CD14-positive monocyte (primary cell): ENCODE measurements around the gene IL18R1. TPM values are rescaled to one million over a fixed set of nuclear protein-coding genes. Genes with fewer than 3 reads are reported as not detected.

Experiments used
- DNase-seq, 3 donors: peaks; one replicate each; pipeline ENCODE4 v3.0.0-alpha.2; 2011 to 2022
- H2AFZ ChIP-seq: 2 replicates; pipeline ENCODE4 v1.6.0; 2012; ENCODE audit warnings: mild to moderate bottlenecking, low read depth, low read length, inconsistent platforms; ENCODE audit not compliant: insufficient read depth, poor library complexity, severe bottlenecking
- H3K27ac ChIP-seq, 2 donors: 1 replicate in 1 of 2; 2 replicates in 1 of 2; pipeline ENCODE4 v1.5.1; 2012 to 2013; ENCODE audit warnings: low read length in 2 of 2, control low read depth in 1 of 2, inconsistent platforms in 1 of 2, low read depth in 1 of 2, mild to moderate bottlenecking in 1 of 2
- H3K27me3 ChIP-seq, 2 donors: one replicate each; pipeline versions ENCODE4 v1.6.0 to v1.6.1; 2011 to 2013; ENCODE audit warnings: low read length in 2 of 2; ENCODE audit not compliant: control insufficient read depth in 2 of 2, insufficient read depth in 2 of 2
- H3K36me3 ChIP-seq, 2 donors: replicated peaks in 1 of 2; 1 replicate in 1 of 2; 2 replicates in 1 of 2; pipeline versions ENCODE4 v1.5.1 to v1.6.1; 2012 to 2013; ENCODE audit warnings: low read length in 2 of 2, control low read depth in 1 of 2, inconsistent platforms in 1 of 2, mild to moderate bottlenecking in 1 of 2; ENCODE audit not compliant: insufficient read depth in 2 of 2, control insufficient read depth in 1 of 2
- H3K4me1 ChIP-seq, 2 donors: 1 replicate in 1 of 2; 2 replicates in 1 of 2; pipeline versions ENCODE4 v1.5.1 to v1.6.1; 2012 to 2013; ENCODE audit warnings: low read length in 2 of 2, control low read depth in 1 of 2, inconsistent platforms in 1 of 2, mild to moderate bottlenecking in 1 of 2, moderate library complexity in 1 of 2; ENCODE audit not compliant: insufficient read depth in 2 of 2, control insufficient read depth in 1 of 2
- H3K4me2 ChIP-seq: replicated peaks from 2 replicates; pipeline ENCODE3; 2012; ENCODE audit warnings: low read length, moderate library complexity, mild to moderate bottlenecking; ENCODE audit not compliant: poor library complexity, severe bottlenecking; ENCODE audit errors: extremely low read depth
- H3K4me3 ChIP-seq, 3 experiments: fragments of 200-600 bp in 1 of 3; sonication (generic) in 1 of 3; replicated peaks in 1 of 3; 1 replicate in 2 of 3; 2 replicates in 1 of 3; pipeline ENCODE4 v1.5.1; 2011 to 2013; ENCODE audit warnings: low read length in 3 of 3, mild to moderate bottlenecking in 3 of 3, control low read depth in 2 of 3, low read depth in 2 of 3, inconsistent platforms in 1 of 3, moderate library complexity in 1 of 3
- H3K79me2 ChIP-seq: 2 replicates; pipeline ENCODE4 v1.6.0; 2012; ENCODE audit warnings: mild to moderate bottlenecking, control low read depth, inconsistent platforms, low read length, moderate library complexity; ENCODE audit not compliant: insufficient read depth
- H3K9ac ChIP-seq: 2 replicates; pipeline ENCODE4 v1.6.0; 2017; ENCODE audit warnings: low read length, mild to moderate bottlenecking; ENCODE audit not compliant: insufficient read depth, poor library complexity, severe bottlenecking
- H3K9me3 ChIP-seq, 2 donors: replicated peaks in 1 of 2; 1 replicate in 1 of 2; 2 replicates in 1 of 2; pipeline versions ENCODE4 v1.5.1 to v1.6.1; 2012 to 2013; ENCODE audit warnings: low read length in 2 of 2, control low read depth in 1 of 2; ENCODE audit not compliant: control insufficient read depth in 1 of 2, insufficient read depth in 1 of 2
- H4K20me1 ChIP-seq: 2 replicates; pipeline ENCODE4 v1.6.0; 2012; ENCODE audit warnings: mild to moderate bottlenecking, low read length, control low read depth, moderate library complexity; ENCODE audit not compliant: insufficient read depth
- H3K27ac Mint-ChIP-seq, 7 donors: one replicate each; pipeline ENCODE4 v1.8.0; 2020; ENCODE audit warnings: mild to moderate bottlenecking in 7 of 7, mixed read lengths in 7 of 7, moderate library complexity in 6 of 7, inconsistent platforms in 2 of 7
- H3K27me3 Mint-ChIP-seq, 3 donors: one replicate each; pipeline ENCODE4 v1.8.0; 2021 to 2022; ENCODE audit warnings: low read depth in 3 of 3, mild to moderate bottlenecking in 3 of 3, mixed read lengths in 3 of 3, moderate library complexity in 3 of 3, inconsistent platforms in 1 of 3
- H3K36me3 Mint-ChIP-seq, 2 donors: one replicate each; pipeline ENCODE4 v1.8.0; 2020; ENCODE audit warnings: mixed read lengths in 2 of 2, inconsistent platforms in 1 of 2, mild to moderate bottlenecking in 1 of 2
- H3K4me1 Mint-ChIP-seq: one replicate; pipeline ENCODE4 v1.8.0; 2020; ENCODE audit warnings: mild to moderate bottlenecking, mixed read lengths
- H3K4me3 Mint-ChIP-seq, 2 donors: one replicate each; pipeline ENCODE4 v1.8.0; 2020; ENCODE audit warnings: mild to moderate bottlenecking in 2 of 2, mixed read lengths in 2 of 2, moderate library complexity in 1 of 2
- H3K9me3 Mint-ChIP-seq, 7 donors: one replicate each; pipeline ENCODE4 v1.8.0; 2020 to 2022; ENCODE audit warnings: mixed read lengths in 7 of 7, mild to moderate bottlenecking in 6 of 7, moderate library complexity in 6 of 7, inconsistent platforms in 2 of 7
- WGBS: methylation state at CpG from one replicate; pipeline ENCODE4 v1.1.5; 2013; ENCODE audit warnings: missing lambda C conversion rate; ENCODE audit not compliant: insufficient coverage; 5-methylcytosine and 5-hydroxymethylcytosine counted together
- intact Hi-C, 2 donors: fragments of 100-400 bp; cut with micrococcal nuclease; formaldehyde crosslinking; loops; one replicate each; pipeline versions ENCODE4 v1.15.0 to v1.15.1; 2023
- polyA plus RNA-seq, 3 donors: library from polyadenylated mRNA; depleted of rRNA in 1 of 3; unstranded in 2 of 3; stranded (reverse) in 1 of 3; fragments of 300-500 nt in 2 of 3; fragments of >200 nt in 1 of 3; fragmentation: Illumina TruSeq in 2 of 3; gene quantifications; 1 replicate in 2 of 3; 2 replicates in 1 of 3; pipeline ENCODE4 v1.2.3, GENCODE V29; 2012 to 2021
- TF ChIP-seq, protein P1 (sequence below): fragments of 200-600 bp; IDR thresholded peaks from one replicate; pipeline ENCODE4 v1.8.0; 2022; ENCODE audit warnings: antibody characterized with exemption, mild to moderate bottlenecking

IL18R1 gene
- polyA plus RNA-seq, 3 donors: 0.03 to 0.15 (median 0.11) TPM

DNA sequence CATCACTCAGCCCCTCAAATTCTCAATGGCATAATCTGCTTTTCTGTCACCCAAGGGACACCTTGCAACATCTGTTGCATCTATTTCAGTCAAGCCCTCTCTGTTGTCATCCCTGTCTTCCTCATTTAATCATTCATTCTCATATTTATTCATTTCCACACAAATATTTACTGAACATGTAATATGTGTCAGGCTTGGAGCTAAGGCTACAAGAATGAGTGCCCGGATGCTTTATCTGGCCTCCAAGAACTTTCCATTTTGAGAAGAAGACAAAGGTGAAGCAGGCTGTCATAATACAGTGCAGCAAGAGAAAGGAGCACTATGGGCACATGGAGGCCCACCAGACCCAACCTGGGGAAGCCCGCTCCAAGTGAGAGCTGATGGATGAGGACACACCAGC is 83.0 kb downstream of the IL18R1 start:
- intact Hi-C loops: no loop called here
- H3K4me1 ChIP-seq: peaks cover 16 to 18% of the 10 kb centered on the region in 2 donors
- Mint-ChIP-seq H3K27ac (no peak overlapping the region), H3K4me1 (peaks cover 21% of the 10 kb centered on the region), H3K27me3 (no peaks in the 10 kb centered on the region), H3K9me3 (no peaks in the 10 kb centered on the region), H3K36me3 (no peaks in the 10 kb centered on the region), H3K4me3 (no peak overlapping the region)
- peak in 1 of 3 donors; percentile 8 for DNase-seq
- no peak overlapping the region for H3K27ac ChIP-seq
- H3K27me3 ChIP-seq: no peaks in the 10 kb centered on the region
- no peak overlapping the region for H3K9ac ChIP-seq
- no peak overlapping the region for H2AFZ ChIP-seq
- no peaks in the 10 kb centered on the region for H3K36me3 ChIP-seq
- H3K79me2 ChIP-seq: no peaks in the 10 kb centered on the region
- no peaks in the 10 kb centered on the region for H3K9me3 ChIP-seq
- TF ChIP-seq, protein P1, sequence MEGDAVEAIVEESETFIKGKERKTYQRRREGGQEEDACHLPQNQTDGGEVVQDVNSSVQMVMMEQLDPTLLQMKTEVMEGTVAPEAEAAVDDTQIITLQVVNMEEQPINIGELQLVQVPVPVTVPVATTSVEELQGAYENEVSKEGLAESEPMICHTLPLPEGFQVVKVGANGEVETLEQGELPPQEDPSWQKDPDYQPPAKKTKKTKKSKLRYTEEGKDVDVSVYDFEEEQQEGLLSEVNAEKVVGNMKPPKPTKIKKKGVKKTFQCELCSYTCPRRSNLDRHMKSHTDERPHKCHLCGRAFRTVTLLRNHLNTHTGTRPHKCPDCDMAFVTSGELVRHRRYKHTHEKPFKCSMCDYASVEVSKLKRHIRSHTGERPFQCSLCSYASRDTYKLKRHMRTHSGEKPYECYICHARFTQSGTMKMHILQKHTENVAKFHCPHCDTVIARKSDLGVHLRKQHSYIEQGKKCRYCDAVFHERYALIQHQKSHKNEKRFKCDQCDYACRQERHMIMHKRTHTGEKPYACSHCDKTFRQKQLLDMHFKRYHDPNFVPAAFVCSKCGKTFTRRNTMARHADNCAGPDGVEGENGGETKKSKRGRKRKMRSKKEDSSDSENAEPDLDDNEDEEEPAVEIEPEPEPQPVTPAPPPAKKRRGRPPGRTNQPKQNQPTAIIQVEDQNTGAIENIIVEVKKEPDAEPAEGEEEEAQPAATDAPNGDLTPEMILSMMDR: no peak
- WGBS: 100% methylated on average over 2 of the region's 2 CpGs
- no peak overlapping the region for H3K4me3 ChIP-seq
- no peak overlapping the region for H3K4me2 ChIP-seq
- H4K20me1 ChIP-seq: no peaks in the 10 kb centered on the region

DNA sequence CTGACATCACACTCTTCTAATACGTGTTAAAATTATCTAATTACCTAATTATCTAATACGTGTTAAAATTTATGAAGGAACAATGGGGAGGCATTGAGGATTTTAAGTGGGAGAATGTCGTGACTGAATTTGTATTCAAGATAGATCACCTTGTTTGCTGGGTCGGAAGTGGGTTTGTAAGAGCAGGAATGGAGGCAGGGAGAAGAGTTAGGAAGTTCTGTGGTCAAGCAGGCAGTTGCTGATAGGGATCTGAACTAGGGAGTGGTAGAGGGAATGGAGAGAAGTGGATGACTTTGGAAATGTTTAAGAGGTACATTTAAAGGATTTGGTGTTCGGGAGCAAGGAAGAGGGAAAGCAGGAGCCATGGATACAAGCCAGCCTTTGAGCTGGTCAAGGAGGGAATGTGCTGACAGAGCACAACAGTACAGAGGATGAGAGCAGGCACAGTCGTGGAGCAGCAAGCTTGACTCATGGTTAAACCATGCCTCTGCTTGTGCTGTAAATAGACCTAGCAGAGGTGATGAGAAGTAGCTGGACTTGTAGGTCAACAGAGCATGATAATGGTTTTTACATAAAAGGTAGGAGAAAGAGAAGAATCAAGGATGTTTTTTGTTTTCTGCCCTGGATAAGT is 83.6 kb downstream of the IL18R1 start:
- TF ChIP-seq, protein P1: no peak
- Histone ChIP-seq H3K9me3 (no peaks in the 10 kb centered on the region), H3K4me1 (peaks cover 16 to 18% of the 10 kb centered on the region in 2 donors), H3K27ac (no peak overlapping the region), H3K36me3 (no peaks in the 10 kb centered on the region), H3K27me3 (peaks cover 0 to 3% of the 10 kb centered on the region in 2 donors), H3K9ac (no peak overlapping the region), H3K4me3 (no peak overlapping the region), H4K20me1 (no peaks in the 10 kb centered on the region), H2AFZ (no peak overlapping the region), H3K79me2 (no peaks in the 10 kb centered on the region), H3K4me2 (no peak overlapping the region)
- Mint-ChIP-seq H3K27me3 (no peaks in the 10 kb centered on the region), H3K27ac (no peak overlapping the region), H3K36me3 (no peaks in the 10 kb centered on the region), H3K4me3 (no peak overlapping the region), H3K4me1 (peaks cover 21% of the 10 kb centered on the region), H3K9me3 (no peaks in the 10 kb centered on the region)
- DNase-seq: no peak
- intact Hi-C loops: no loop called here
- 59% methylated on average over 4 of the region's 6 CpGs for WGBS
